Measurements from ENCODE around the gene PARD6G.
"Not testable (repeated sequence)": the region's sequence is repeated elsewhere in the genome, so short reads cannot be mapped to it uniquely, and the experiment has no call there.

PARD6G gene

GRCh38 chr18:80171054-80171872, 76.1 kb downstream of the PARD6G start:
- DNase-seq (ENCODE audit: low read depth) = no peak

GRCh38 chr18:80170395-80171053, 76.8 kb downstream of the PARD6G start:
- no peak for DNase-seq (ENCODE audit: low read depth)

GRCh38 chr18:80169607-80170006, 77.7 kb downstream of the PARD6G start:
- DNase-seq (ENCODE audit: low read depth) = no peak

GRCh38 chr18:80168982-80169381, 78.3 kb downstream of the PARD6G start:
- no peak for DNase-seq (ENCODE audit: low read depth)

GRCh38 chr18:80168346-80168745, 79.0 kb downstream of the PARD6G start:
- DNase-seq (ENCODE audit: low read depth) = no peak

- no peak for DNase-seq (ENCODE audit: low read depth)
These were observed 79.4 kb downstream of the PARD6G start for GRCh38 chr18:80167931-80168330.

GRCh38 chr18:80167331-80167730, 80.0 kb downstream of the PARD6G start:
- DNase-seq (ENCODE audit: low read depth) = no peak

- DNase-seq (ENCODE audit: low read depth) = no peak
These were observed 80.6 kb downstream of the PARD6G start for GRCh38 chr18:80166725-80167124.

- DNase-seq (ENCODE audit: low read depth) = no peak
These were observed 81.1 kb downstream of the PARD6G start for GRCh38 chr18:80166240-80166639.

- DNase-seq (ENCODE audit: low read depth) = not testable (repeated sequence)
These were observed 82.5 kb downstream of the PARD6G start for GRCh38 chr18:80164727-80165355.

GRCh38 chr18:80163183-80163582, 84.1 kb downstream of the PARD6G start:
- no peak for DNase-seq (ENCODE audit: low read depth)

GRCh38 chr18:80161781-80162417, 85.4 kb downstream of the PARD6G start:
- DNase-seq (ENCODE audit: low read depth) = no peak

GRCh38 chr18:80159713-80160636, 87.3 kb downstream of the PARD6G start:
- DNase-seq (ENCODE audit: low read depth) = no peak

GRCh38 chr18:80158365-80158764, 88.9 kb downstream of the PARD6G start:
- no peak for DNase-seq (ENCODE audit: low read depth)

- DNase-seq (ENCODE audit: low read depth) = no peak
These were observed 89.5 kb downstream of the PARD6G start for GRCh38 chr18:80157708-80158343.

- DNase-seq (ENCODE audit: low read depth) = no peak
These were observed 93.0 kb downstream of the PARD6G start for GRCh38 chr18:80154293-80154692.

GRCh38 chr18:80149667-80150066, 97.6 kb downstream of the PARD6G start:
- no peak for DNase-seq (ENCODE audit: low read depth)

- DNase-seq (ENCODE audit: low read depth) = no peak
These were observed 98.8 kb downstream of the PARD6G start for GRCh38 chr18:80148326-80149199.

GRCh38 chr18:80147418-80148325, 99.6 kb downstream of the PARD6G start:
- peak; percentile 38 for DNase-seq (ENCODE audit: low read depth)

Measured in GM04504 (cell line).